Endothelial cell (in vitro differentiated cells): Measurements from ENCODE around the gene PDZD2. TPM values are rescaled to one million over a fixed set of nuclear protein-coding genes. Genes with fewer than 3 reads are reported as not detected.
A peak's percentile ranks its signal among the peaks of the same experiment; 100 is the strongest.
"Not testable (repeated sequence)": the region's sequence is repeated elsewhere in the genome, so short reads cannot be mapped to it uniquely, and the experiment has no call there.

Source experiments
- DNase-seq: peaks from one replicate; pipeline ENCODE4 v3.0.0; 2021; ENCODE audit warnings: low spot score
- H3K27ac Mint-ChIP-seq: one replicate; pipeline ENCODE4 v1.8.0; 2021; ENCODE audit warnings: mixed read lengths, inconsistent platforms; ENCODE audit not compliant: unreplicated experiment
- H3K27me3 Mint-ChIP-seq: one replicate; pipeline ENCODE4 v1.8.0; 2021; ENCODE audit warnings: mild to moderate bottlenecking, moderate library complexity, mixed read lengths, inconsistent platforms; ENCODE audit not compliant: unreplicated experiment
- H3K36me3 Mint-ChIP-seq: one replicate; pipeline ENCODE4 v1.8.0; 2021; ENCODE audit warnings: mild to moderate bottlenecking, low read depth, mixed read lengths, inconsistent platforms; ENCODE audit not compliant: unreplicated experiment
- H3K4me1 Mint-ChIP-seq: one replicate; pipeline ENCODE4 v1.8.0; 2021; ENCODE audit warnings: mild to moderate bottlenecking, mixed read lengths, inconsistent platforms; ENCODE audit not compliant: unreplicated experiment
- H3K4me3 Mint-ChIP-seq: one replicate; pipeline ENCODE4 v1.8.0; 2021; ENCODE audit warnings: mild to moderate bottlenecking, mixed read lengths, inconsistent platforms; ENCODE audit not compliant: unreplicated experiment
- H3K9me3 Mint-ChIP-seq: one replicate; pipeline ENCODE4 v1.8.0; 2021; ENCODE audit warnings: mixed read lengths, inconsistent platforms; ENCODE audit not compliant: unreplicated experiment
- long read RNA-seq: library from polyadenylated mRNA; unstranded; transcript quantifications from one replicate; pipeline ENCODE4 v2.0.0, GENCODE V29; 2020; ENCODE audit not compliant: unreplicated experiment
- total RNA-seq: library from RNA; stranded (reverse); fragmentation: NEBNext Ultra II Directional; extraction: Animal tissue kit (Norgen Biotek cat#: 25700); gene quantifications from one replicate; pipeline ENCODE4 v1.2.1, GENCODE V29; 2021; ENCODE audit not compliant: unreplicated experiment
- TF ChIP-seq, protein P1 (sequence below): fragments of 200-600 bp; sonication (generic); IDR thresholded peaks from one replicate; pipeline ENCODE4 v1.5.0; 2021; ENCODE audit warnings: antibody characterized with exemption; ENCODE audit not compliant: unreplicated experiment

The PDZD2 gene
- 71.1 TPM for total RNA-seq
- long read RNA-seq, partial matches to known transcripts = 5 of 10 reads
- long read RNA-seq, other reads (novel, unspliced or antisense) = 5 of 10 reads

DNA sequence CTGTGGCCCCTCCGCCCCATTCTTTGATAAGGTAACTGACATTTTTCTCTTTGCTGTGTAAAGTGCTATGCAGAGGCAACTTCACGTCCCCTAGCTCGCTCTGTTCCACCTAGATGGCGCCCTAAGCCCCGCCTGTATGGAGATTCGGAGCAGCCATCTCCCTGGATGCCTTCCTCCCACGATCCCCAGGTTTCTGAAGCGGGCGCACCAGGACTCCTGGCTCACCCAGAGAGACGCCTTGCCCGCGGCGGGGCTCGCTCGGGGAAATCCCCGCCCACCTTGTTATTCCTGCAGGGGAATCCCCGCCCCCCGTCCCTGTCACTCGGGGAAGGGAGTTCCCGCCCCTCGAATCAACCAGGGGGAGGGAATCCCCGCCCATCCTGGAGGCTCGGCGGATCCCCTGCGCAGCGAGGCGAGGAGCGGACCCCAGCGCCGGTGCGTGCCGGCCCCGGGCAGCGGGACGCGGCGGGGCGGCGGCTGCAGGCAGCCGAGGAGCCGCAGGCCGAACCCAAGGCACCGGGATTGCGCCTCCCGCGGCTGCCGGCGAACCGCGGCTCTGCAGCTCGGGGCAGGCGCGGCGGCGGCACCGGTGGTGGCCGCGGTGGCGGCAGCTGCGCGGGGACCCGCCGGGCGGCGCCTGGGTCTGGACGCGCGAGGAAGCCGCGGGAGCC, at the start of gene PDZD2:
TSS of gene PDZD2 (plus strand) at position 384 of the 671 bp plus-strand sequence.
- H3K4me1 Mint-ChIP-seq = peaks cover 20% of the 10 kb centered on the region
- peaks cover 3% of the 10 kb centered on the region for H3K36me3 Mint-ChIP-seq
- H3K4me3 Mint-ChIP-seq = peak within 1 kb of the TSS; percentile 92
- TF ChIP-seq, protein P1, sequence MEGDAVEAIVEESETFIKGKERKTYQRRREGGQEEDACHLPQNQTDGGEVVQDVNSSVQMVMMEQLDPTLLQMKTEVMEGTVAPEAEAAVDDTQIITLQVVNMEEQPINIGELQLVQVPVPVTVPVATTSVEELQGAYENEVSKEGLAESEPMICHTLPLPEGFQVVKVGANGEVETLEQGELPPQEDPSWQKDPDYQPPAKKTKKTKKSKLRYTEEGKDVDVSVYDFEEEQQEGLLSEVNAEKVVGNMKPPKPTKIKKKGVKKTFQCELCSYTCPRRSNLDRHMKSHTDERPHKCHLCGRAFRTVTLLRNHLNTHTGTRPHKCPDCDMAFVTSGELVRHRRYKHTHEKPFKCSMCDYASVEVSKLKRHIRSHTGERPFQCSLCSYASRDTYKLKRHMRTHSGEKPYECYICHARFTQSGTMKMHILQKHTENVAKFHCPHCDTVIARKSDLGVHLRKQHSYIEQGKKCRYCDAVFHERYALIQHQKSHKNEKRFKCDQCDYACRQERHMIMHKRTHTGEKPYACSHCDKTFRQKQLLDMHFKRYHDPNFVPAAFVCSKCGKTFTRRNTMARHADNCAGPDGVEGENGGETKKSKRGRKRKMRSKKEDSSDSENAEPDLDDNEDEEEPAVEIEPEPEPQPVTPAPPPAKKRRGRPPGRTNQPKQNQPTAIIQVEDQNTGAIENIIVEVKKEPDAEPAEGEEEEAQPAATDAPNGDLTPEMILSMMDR = no peak
- no peaks in the 10 kb centered on the region for H3K9me3 Mint-ChIP-seq
- H3K27ac Mint-ChIP-seq = no peak within 1 kb of the TSS
- DNase-seq = peak; percentile 79
- peaks cover 2% of the 10 kb centered on the region for H3K27me3 Mint-ChIP-seq

- H3K4me1 Mint-ChIP-seq = no peaks in the 10 kb centered on the region
- DNase-seq = no peak
- no peaks in the 10 kb centered on the region for H3K36me3 Mint-ChIP-seq
- no peak overlapping the region for H3K4me3 Mint-ChIP-seq
- no peak overlapping the region for H3K27ac Mint-ChIP-seq
- no peaks in the 10 kb centered on the region for H3K27me3 Mint-ChIP-seq
- TF ChIP-seq, protein P1 = no peak
- H3K9me3 Mint-ChIP-seq = no peaks in the 10 kb centered on the region
Measured at GRCh38 chr5:31593665-31594064, 45.3 kb upstream of the PDZD2 start.

DNA sequence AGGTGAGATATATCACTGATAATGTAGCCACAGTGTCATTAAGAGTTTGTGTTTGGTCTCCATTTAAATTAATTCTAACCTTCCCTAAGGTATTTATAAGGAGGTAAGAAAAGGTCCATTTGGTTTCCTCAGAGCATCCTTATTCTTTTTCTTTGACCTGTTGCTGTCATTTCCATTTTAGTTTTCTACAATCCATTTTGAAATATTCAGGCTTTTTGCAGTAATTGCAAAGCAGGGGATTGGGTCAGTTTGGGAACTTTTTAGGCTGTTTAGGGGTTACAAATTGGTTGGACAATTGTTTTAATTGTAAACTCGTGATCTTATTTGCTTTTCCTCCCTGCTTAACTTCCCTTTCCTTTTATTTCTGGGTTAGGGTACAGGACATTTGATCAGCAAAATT, 42.6 kb upstream of the PDZD2 start:
- TF ChIP-seq, protein P1 = no peak
- no peaks in the 10 kb centered on the region for H3K27me3 Mint-ChIP-seq
- H3K9me3 Mint-ChIP-seq = no peaks in the 10 kb centered on the region
- no peak overlapping the region for H3K4me3 Mint-ChIP-seq
- DNase-seq = no peak
- no peak overlapping the region for H3K27ac Mint-ChIP-seq
- H3K36me3 Mint-ChIP-seq = no peaks in the 10 kb centered on the region
- H3K4me1 Mint-ChIP-seq = no peaks in the 10 kb centered on the region

GRCh38 chr5:31598640-31599611, 40.0 kb upstream of the PDZD2 start:
- no peak overlapping the region for H3K27ac Mint-ChIP-seq
- DNase-seq = no peak
- TF ChIP-seq, protein P1 = no peak
- no peaks in the 10 kb centered on the region for H3K9me3 Mint-ChIP-seq
- H3K4me3 Mint-ChIP-seq = no peak overlapping the region
- H3K27me3 Mint-ChIP-seq = no peaks in the 10 kb centered on the region
- no peaks in the 10 kb centered on the region for H3K36me3 Mint-ChIP-seq
- H3K4me1 Mint-ChIP-seq = no peaks in the 10 kb centered on the region

DNA sequence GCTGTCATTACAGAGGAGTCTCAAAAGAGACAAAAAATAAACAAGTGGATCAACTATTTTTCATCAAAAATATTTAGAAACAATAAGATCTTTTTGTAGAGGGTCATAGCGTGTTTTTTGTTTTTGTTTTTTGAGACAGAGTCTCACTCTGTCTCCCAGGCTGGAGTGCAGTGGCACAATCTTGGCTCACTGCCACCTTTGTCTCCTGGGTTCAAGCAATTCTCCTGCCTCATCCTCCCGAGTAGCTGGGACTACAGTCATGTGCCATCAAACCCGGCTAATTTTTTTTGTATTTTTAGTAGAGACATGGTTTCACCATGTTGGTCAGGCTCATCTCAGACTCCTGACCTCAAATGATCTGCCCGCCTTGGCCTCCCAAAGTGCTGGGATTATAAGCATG, 36.6 kb upstream of the PDZD2 start:
- H3K9me3 Mint-ChIP-seq, H3K27me3 Mint-ChIP-seq, H3K4me3 Mint-ChIP-seq, H3K4me1 Mint-ChIP-seq, H3K36me3 Mint-ChIP-seq, H3K27ac Mint-ChIP-seq, DNase-seq: not testable (repeated sequence)
